HL-60 (cell line): Measurements from ENCODE around the gene CCDC120.

Experiments used
- DNase-seq, 2 experiments: peaks; one replicate each; pipeline ENCODE4 v3.0.0-alpha.2; 2010 to 2020; ENCODE audit warnings: low read depth in 1 of 2, low spot score in 1 of 2
- H3K27ac ChIP-seq: fragments of 250-450 bp; sonication (Bioruptor Pico); replicated peaks from 2 replicates; pipeline ENCODE4 v1.5.1; 2020; ENCODE audit warnings: mild to moderate bottlenecking, moderate library complexity
- H3K27me3 ChIP-seq: fragments of 250-450 bp; sonication (Bioruptor Pico); 2 replicates; pipeline ENCODE4 v1.5.1; 2021; ENCODE audit warnings: mild to moderate bottlenecking, moderate library complexity; ENCODE audit not compliant: insufficient read depth, poor library complexity, severe bottlenecking
- H3K4me3 ChIP-seq: replicated peaks from 2 replicates; pipeline ENCODE4 v1.5.1; 2011; ENCODE audit warnings: mild to moderate bottlenecking, control low read depth, low read length; ENCODE audit not compliant: insufficient read depth
- GABPA ChIP-seq: IDR thresholded peaks from 2 replicates; pipeline ENCODE4 v1.6.1; 2012; ENCODE audit warnings: low read depth
- POLR2AphosphoS5 ChIP-seq: IDR thresholded peaks from 2 replicates; pipeline ENCODE4 v1.6.1; 2012; ENCODE audit warnings: low read depth
- REST ChIP-seq: IDR thresholded peaks from 2 replicates; pipeline ENCODE4 v1.6.1; 2012; ENCODE audit warnings: low read depth; ENCODE audit not compliant: insufficient replicate concordance
- SPI1 ChIP-seq: IDR thresholded peaks from 2 replicates; pipeline ENCODE4 v1.6.1; 2012; ENCODE audit warnings: low read depth, mild to moderate bottlenecking, borderline replicate concordance
- TF ChIP-seq, protein P1 (sequence below): IDR thresholded peaks from one replicate; pipeline ENCODE4 v1.5.1; 2011; ENCODE audit warnings: low read length, control low read depth, inconsistent platforms; ENCODE audit not compliant: insufficient read depth

Gene CCDC120

GRCh38 chrX:49061916-49062315 is 3.1 kb downstream of the CCDC120 start:
- no peak for DNase-seq
- Histone ChIP-seq H3K4me3 (no peak overlapping the region), H3K27me3 (no peaks in the 10 kb centered on the region), H3K27ac (no peak overlapping the region)
- TF ChIP-seq, protein P1, sequence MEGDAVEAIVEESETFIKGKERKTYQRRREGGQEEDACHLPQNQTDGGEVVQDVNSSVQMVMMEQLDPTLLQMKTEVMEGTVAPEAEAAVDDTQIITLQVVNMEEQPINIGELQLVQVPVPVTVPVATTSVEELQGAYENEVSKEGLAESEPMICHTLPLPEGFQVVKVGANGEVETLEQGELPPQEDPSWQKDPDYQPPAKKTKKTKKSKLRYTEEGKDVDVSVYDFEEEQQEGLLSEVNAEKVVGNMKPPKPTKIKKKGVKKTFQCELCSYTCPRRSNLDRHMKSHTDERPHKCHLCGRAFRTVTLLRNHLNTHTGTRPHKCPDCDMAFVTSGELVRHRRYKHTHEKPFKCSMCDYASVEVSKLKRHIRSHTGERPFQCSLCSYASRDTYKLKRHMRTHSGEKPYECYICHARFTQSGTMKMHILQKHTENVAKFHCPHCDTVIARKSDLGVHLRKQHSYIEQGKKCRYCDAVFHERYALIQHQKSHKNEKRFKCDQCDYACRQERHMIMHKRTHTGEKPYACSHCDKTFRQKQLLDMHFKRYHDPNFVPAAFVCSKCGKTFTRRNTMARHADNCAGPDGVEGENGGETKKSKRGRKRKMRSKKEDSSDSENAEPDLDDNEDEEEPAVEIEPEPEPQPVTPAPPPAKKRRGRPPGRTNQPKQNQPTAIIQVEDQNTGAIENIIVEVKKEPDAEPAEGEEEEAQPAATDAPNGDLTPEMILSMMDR, result no peak
- no peak for TF ChIP-seq POLR2AphosphoS5
- no peak for TF ChIP-seq GABPA
- no peak for TF ChIP-seq SPI1
- TF ChIP-seq REST, result no peak

DNA sequence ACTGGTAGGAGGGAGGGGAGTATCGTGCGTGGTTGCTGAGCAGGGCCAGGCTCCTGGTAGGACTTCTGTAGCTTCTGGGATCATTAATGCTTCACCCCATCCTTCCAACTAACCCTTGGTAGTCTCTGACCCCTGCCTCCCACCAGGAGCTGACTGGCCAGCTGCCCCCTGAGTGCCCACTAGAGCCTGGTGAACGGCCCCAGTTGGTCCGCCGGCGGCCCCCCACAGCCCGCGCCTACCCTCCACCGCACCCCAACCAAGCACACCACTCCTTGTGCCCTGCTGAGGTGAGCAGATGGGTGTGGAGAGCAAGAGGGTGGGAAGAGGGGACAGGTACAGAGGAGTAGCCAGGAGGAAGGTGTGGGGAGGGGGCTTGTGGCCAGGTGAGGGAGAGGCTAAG is 4.9 kb downstream of the CCDC120 start:
- Histone ChIP-seq H3K4me3 (no peak overlapping the region), H3K27ac (no peak overlapping the region), H3K27me3 (no peaks in the 10 kb centered on the region)
- no peak for TF ChIP-seq SPI1
- TF ChIP-seq, protein P1, result no peak
- no peak for TF ChIP-seq REST
- TF ChIP-seq POLR2AphosphoS5, result no peak
- TF ChIP-seq GABPA, result no peak
- DNase-seq, result no peak

GRCh38 chrX:49064303-49064702 is 5.5 kb downstream of the CCDC120 start:
- DNase-seq, result no peak
- Histone ChIP-seq H3K4me3 (no peak overlapping the region), H3K27me3 (no peaks in the 10 kb centered on the region), H3K27ac (no peak overlapping the region)
- no peak for TF ChIP-seq POLR2AphosphoS5
- TF ChIP-seq, protein P1, result no peak
- TF ChIP-seq REST, result no peak
- TF ChIP-seq SPI1, result no peak
- TF ChIP-seq GABPA, result no peak
